Fibroblast of skin of scalp (primary cell): ENCODE measurements around the gene PACS2.

Experiments used
- DNase-seq: peaks from one replicate; pipeline ENCODE4 v3.0.0-alpha.2; 2013

Gene PACS2

GRCh38 chr14:105423488-105424195 is 109.1 kb downstream of the PACS2 start:
- no peak for DNase-seq

DNA sequence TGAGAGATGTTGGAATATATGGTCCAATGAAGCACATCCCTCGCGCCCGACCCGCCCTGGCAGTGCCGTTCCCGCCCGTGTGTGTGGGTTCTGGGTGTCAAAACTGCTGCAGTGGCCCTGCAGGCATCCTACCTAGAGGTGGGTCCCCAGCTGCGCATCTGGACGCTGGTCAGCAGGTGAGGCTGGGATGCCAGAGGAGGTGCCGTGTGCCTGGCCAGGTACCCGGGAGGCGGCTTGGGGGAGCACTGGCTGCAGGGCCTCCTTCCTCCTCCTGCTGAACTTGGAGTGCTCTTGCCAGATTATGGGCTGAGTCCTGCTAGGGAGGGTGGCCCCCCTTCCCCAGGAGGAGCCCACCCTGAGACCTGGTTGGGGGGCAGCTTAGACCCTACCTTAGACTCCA is 110.3 kb downstream of the PACS2 start:
- no peak for DNase-seq

DNA sequence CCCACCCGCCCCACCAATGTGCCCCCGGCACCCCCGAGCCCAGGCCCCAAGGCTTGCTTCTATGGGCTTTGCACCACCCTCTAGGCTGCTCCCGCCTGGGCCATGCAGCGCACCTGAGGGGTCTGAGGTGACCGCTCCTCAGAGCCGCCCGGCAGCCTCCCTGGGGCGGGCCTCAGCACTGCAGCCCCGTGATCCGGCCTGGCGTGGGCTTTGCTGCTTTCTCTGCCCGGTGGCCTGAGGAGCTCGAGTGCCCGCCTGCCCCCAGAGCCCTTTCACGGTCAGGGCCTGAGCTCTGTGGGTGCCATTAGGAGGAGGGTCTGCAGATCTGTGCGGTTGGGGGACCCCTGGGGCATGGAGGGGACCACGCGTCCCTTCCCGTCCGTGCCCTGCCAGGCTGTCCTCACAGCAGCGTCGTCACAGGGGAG is 111.3 kb downstream of the PACS2 start:
- no peak for DNase-seq

- DNase-seq, result no peak
Observed at GRCh38 chr14:105426416-105427130, 112.0 kb downstream of the PACS2 start.

GRCh38 chr14:105427412-105427811 is 112.9 kb downstream of the PACS2 start:
- DNase-seq, result no peak

GRCh38 chr14:105427936-105428485 is 113.5 kb downstream of the PACS2 start:
- no peak for DNase-seq

DNA sequence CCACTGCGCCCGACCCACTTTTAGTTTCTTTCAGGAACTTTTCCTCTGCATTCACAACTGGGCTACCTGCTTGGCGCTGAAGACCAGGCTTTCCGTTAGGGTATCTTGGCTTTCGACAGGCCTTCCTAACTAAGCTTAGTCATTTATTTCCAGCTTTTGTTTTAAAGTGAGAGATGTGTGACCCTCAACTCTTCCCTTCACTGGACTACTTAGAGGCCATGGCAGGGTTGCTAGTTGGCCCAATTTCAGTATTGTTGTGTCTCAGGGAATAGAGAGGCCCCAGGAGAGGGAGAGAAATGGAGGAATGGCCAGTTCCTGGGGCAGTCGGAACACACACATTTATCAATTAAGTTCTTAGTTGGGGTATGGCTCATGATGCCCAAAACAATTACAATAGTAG is 115.5 kb downstream of the PACS2 start:
- DNase-seq, result no peak

DNA sequence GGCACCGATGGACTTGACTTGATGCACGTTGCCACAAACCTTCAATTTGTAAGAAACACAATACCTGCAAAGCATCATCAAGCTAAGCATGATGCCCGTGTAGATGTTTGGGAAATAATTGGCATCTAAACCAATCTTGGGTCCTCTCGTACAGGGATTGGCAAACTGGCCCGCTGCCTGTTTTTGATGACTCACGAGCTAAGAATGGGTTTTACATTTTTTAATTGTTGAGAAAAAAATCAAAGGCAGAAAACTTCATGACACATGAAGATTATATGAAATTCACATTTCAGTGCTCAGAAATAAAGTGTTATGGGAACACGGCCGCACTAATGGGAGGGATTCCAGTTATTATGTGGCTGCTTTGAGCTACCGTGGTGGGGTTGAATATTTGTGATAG is 116.0 kb downstream of the PACS2 start:
- DNase-seq, result peak; percentile 81

DNA sequence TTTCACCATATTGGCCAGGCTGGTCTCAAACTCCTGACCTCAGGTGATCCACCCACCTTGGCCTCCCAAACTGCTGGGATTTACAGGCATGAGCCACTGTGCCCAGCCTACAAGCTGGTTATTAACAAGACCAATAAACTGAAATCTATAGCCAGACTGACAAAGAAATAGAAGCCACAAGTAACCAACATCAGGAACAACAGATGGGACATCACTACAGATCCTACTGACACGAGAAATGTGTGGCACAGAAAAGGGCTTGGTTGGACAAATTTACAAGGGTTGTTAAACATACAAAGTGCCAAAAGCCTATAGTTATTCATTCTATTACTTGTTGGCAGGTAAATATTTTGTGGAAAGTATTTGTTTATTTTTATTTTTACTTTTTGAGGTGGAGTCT is 116.7 kb downstream of the PACS2 start:
- no peak for DNase-seq

GRCh38 chr14:105432657-105433056 is 118.1 kb downstream of the PACS2 start:
- no peak for DNase-seq

GRCh38 chr14:105433161-105433605 is 118.6 kb downstream of the PACS2 start:
- DNase-seq, result no peak

DNA sequence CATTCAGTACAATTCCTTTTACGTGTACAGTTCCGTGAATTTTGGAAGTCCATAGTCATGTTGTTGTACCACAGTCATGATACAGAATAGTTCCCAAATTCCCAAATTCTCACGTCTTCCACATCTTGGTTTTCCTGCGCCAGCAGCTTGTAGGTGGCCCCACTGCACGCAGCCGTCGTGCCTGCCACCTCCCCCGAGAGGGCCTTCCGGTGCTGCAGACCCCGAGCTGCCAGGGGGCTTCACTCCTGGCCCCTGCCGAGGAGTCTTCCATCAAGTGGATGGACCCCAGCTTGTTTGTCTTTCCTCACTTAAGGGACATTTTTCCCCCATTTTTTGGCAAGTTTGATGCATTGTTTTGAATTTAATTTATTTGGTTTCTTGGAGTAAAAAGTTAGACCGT is 121.9 kb downstream of the PACS2 start:
- DNase-seq, result no peak

DNA sequence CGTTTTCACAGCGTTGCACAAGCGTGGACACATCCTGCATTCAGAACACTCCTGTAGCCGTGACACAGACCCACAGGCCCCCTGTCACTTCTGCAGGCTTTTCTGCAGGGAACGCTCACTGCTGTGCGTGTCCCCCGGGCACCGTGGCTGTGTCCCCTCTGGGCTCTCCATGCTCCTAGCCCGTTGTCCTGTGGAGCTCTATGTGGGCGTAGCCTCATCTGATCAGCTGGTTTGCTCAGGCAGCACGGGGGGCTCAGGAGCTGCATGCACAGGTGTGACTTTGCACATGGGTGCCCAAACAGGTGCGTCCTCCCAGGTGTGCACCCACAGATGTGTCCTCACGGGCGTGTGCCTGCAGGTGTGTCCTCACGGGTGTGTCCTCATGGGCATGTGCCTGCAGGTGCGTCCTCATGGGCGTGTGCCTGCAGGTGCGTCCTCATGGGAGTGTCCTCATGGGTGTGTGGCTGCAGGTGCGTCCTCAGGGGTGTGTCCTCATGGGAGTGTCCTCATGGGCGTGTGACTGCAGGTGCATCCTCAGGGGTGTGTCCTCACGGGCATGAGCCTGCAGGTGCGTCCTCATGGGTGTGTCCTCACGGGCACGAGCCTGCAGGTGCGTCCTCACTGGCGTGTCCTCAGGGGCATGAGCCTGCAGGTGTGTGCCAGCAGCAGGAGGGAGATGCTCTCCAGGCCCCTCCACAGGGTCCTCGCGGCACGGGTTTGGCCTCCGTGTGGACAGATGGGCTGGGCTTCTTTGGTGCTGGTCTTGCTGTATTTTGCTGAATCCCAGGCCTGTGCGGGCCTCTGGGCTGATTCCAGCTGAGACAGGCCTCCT is 122.6 kb downstream of the PACS2 start:
- no peak for DNase-seq

- no peak for DNase-seq
Observed at GRCh38 chr14:105437723-105438500, 123.4 kb downstream of the PACS2 start.

GRCh38 chr14:105439179-105439578 is 124.6 kb downstream of the PACS2 start:
- no peak for DNase-seq

DNA sequence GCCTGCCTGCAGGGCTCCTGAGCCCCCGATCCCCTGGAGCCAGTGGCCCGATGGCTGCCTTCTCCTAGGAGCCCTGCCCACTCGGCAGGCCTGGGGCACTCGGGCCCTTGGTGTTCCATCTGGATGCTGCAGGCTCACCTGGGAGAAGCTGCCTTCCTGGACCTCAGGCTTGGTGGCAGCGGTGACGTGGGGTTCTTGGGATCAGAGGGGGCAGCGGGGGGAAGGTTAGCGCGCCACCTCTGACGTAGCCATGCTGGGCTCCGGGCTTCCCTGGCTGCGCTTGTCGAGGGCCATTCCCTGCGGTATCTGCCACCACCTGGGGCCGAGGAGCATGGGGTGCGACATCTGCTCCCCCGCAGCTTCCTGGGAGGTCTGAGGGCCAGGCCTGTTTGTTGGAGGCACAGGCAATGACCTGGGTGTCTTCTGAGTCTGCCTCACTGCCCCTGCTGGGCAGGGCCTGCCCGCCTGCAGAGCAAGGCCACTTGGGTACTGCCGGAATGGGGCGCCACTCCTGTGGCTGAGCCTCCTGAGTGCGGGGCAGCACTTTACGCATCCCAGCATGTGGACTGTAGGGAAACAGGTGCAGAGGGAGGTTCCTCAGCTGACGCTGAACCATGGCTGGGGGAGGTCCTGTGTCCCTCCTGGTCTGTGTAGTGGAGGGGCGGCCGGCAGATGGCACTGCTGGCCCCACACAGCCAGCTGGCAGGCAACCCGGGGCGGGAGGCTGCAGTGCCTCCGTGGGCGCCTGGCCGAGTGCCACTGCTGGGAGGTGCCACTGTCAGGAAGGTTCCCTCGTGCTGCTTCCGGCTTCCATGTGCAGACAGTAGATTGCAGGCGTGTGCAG is 125.4 kb downstream of the PACS2 start:
- DNase-seq, result peak; percentile 11

DNA sequence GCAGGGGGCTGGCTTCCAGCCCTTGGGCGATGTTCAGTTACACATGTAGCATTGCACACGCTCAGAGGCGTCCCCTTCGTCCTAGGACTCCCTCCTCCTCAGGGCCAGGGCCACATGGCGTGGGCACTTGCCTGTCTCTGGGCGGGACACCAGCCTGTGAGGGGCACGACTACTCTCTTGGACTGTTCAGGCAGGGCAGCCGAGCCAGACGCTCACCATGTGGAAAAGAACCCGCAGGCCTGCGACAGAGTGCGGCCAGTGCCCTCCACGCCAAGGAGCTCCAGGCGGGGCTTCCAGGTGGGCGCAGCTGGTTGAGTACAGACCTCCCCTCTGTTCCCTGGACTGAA is 126.0 kb downstream of the PACS2 start:
- no peak for DNase-seq

GRCh38 chr14:105440992-105441391 is 126.4 kb downstream of the PACS2 start:
- no peak for DNase-seq

DNA sequence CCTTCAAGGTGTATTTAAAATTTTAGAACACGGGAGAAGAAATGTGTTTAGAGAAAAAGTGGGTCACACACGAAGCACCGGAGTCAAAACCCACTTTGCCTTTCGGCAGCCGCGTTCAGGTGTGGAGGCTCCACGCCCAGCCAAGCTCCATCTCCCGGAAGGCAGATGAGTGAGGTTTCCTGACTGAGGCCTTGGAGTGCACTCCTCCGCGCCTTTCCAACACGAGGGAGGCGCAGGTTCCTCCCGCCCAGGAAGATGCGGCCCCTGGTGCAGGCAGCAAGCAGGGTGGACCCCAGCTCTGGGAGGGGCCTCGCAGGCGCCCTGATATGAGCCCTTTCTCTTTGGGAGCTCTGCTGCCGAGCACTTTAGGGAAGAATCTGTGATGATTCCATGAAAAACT is 127.6 kb downstream of the PACS2 start:
- DNase-seq, result no peak

DNA sequence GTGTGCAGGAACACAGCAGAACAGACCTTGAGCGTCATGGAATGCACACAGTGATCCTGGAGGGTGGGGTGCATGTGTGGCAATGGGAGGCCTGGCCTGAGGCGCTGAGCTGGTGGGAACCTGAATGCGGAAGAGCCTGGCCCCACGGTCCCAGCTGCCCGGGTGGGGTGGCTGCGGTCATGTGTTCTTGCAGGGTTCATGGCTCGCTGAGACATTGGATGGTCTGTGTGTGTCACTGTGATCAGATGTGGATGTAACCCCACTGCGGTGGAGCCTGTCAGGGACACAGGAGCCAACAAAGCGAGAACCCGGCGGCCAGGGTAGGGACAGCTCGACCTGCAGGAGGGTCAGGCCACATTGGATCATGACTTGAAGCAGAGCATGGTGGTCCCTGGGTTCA is 128.3 kb downstream of the PACS2 start:
- no peak for DNase-seq

- no peak for DNase-seq
Observed at GRCh38 chr14:105444859-105445258, 130.3 kb downstream of the PACS2 start.
